WTC11 (cell line): ENCODE measurements around the gene PRSS57. TPM values are rescaled to one million over a fixed set of nuclear protein-coding genes. Genes with fewer than 3 reads are reported as not detected.

Experiments
- ATAC-seq: fragments of 200-7000 bp; cut with Tn5 transposase; 2 replicates; pipeline ENCODE4 v1.10.0; 2021; ENCODE audit warnings: mild to moderate bottlenecking, moderate library complexity
- CTCF ChIA-PET: fragments of 300-600 bp; sonication (Branson Sonifier 250); formaldehyde crosslinking; loops from one replicate; lab custom pipeline; 2021; ENCODE audit warnings: antibody characterized with exemption; lab: Charles Lee
- POLR2A ChIA-PET: fragments of 350-600 bp; sonication (Branson Sonifier 250); formaldehyde crosslinking; loops from one replicate; lab custom pipeline; 2021; ENCODE audit warnings: antibody characterized with exemption; lab: Charles Lee
- DNase-seq: peaks from one replicate; pipeline ENCODE4 v3.0.0; 2021; ENCODE audit warnings: low spot score
- H3K27ac Mint-ChIP-seq: 2 replicates; pipeline ENCODE4 v1.8.0; 2021; ENCODE audit warnings: mixed read lengths
- H3K27me3 Mint-ChIP-seq: 2 replicates; pipeline ENCODE4 v1.8.0; 2021; ENCODE audit warnings: low read depth, mild to moderate bottlenecking, moderate library complexity, mixed read lengths
- H3K36me3 Mint-ChIP-seq: 2 replicates; pipeline ENCODE4 v1.8.0; 2021; ENCODE audit warnings: mixed read lengths
- H3K4me1 Mint-ChIP-seq: 2 replicates; pipeline ENCODE4 v1.8.0; 2022; ENCODE audit warnings: mixed read lengths
- H3K4me3 Mint-ChIP-seq: 2 replicates; pipeline ENCODE4 v1.8.0; 2021; ENCODE audit warnings: mild to moderate bottlenecking, moderate library complexity, mixed read lengths
- H3K9me3 Mint-ChIP-seq: 2 replicates; pipeline ENCODE4 v1.8.0; 2021; ENCODE audit warnings: mixed read lengths
- AFF4 ChIP-seq: sonication (generic); formaldehyde crosslinking; IDR thresholded peaks from 2 replicates; pipeline ENCODE4 v1.8.1; 2023; ENCODE audit warnings: mild to moderate bottlenecking, missing genetic modification reagents, borderline replicate concordance
- CREB1 ChIP-seq: sonication (generic); formaldehyde crosslinking; IDR thresholded peaks from 2 replicates; pipeline ENCODE4 v1.8.0; 2023; ENCODE audit warnings: mild to moderate bottlenecking, missing genetic modification reagents
- MYBL2 ChIP-seq: sonication (generic); formaldehyde crosslinking; IDR thresholded peaks from 2 replicates; pipeline ENCODE4 v1.8.1; 2023; ENCODE audit warnings: mild to moderate bottlenecking, moderate library complexity, missing genetic modification reagents
- NFATC4 ChIP-seq: fragments of 250-450 bp; sonication (Bioruptor Pico); IDR thresholded peaks from 2 replicates; pipeline ENCODE4 v1.9.0; 2021; ENCODE audit warnings: mild to moderate bottlenecking
- NR1H2 ChIP-seq: sonication (generic); formaldehyde crosslinking; IDR thresholded peaks from 2 replicates; pipeline ENCODE4 v1.9.0; 2021; ENCODE audit warnings: mild to moderate bottlenecking, moderate library complexity, missing genetic modification reagents
- NR3C1 ChIP-seq: sonication (generic); formaldehyde crosslinking; conservative IDR thresholded peaks from 2 replicates; pipeline ENCODE4 v1.8.1; 2023; ENCODE audit warnings: low read depth, mild to moderate bottlenecking, missing genetic modification reagents
- ZBTB21 ChIP-seq: sonication (generic); formaldehyde crosslinking; IDR thresholded peaks from 2 replicates; pipeline ENCODE4 v1.8.1; 2023; ENCODE audit warnings: mild to moderate bottlenecking, missing genetic modification reagents, borderline replicate concordance
- ZNF263 ChIP-seq: sonication (generic); formaldehyde crosslinking; IDR thresholded peaks from 2 replicates; pipeline ENCODE4 v1.8.1; 2022; ENCODE audit warnings: low read depth, mild to moderate bottlenecking, moderate library complexity, missing genetic modification reagents
- ZNF416 ChIP-seq: fragments of 250-450 bp; sonication (Bioruptor Pico); IDR thresholded peaks from 2 replicates; pipeline ENCODE4 v1.9.0; 2021; ENCODE audit warnings: mild to moderate bottlenecking, inconsistent platforms
- ZNF423 ChIP-seq: fragments of 250-450 bp; sonication (Bioruptor Pico); IDR thresholded peaks from 2 replicates; pipeline ENCODE4 v2.1.2; 2022; ENCODE audit warnings: mild to moderate bottlenecking, moderate library complexity
- total RNA-seq: library from RNA; stranded (reverse); gene quantifications from 3 replicates; pipeline ENCODE4 v1.2.3, GENCODE V29; 2021
- TF ChIP-seq, protein P1 (sequence below): sonication (generic); formaldehyde crosslinking; IDR thresholded peaks from 2 replicates; pipeline ENCODE4 v1.8.0; 2022; ENCODE audit warnings: mild to moderate bottlenecking, missing genetic modification reagents

PRSS57 gene
- total RNA-seq, 1 experiment from 2014 or later, result not detected

DNA sequence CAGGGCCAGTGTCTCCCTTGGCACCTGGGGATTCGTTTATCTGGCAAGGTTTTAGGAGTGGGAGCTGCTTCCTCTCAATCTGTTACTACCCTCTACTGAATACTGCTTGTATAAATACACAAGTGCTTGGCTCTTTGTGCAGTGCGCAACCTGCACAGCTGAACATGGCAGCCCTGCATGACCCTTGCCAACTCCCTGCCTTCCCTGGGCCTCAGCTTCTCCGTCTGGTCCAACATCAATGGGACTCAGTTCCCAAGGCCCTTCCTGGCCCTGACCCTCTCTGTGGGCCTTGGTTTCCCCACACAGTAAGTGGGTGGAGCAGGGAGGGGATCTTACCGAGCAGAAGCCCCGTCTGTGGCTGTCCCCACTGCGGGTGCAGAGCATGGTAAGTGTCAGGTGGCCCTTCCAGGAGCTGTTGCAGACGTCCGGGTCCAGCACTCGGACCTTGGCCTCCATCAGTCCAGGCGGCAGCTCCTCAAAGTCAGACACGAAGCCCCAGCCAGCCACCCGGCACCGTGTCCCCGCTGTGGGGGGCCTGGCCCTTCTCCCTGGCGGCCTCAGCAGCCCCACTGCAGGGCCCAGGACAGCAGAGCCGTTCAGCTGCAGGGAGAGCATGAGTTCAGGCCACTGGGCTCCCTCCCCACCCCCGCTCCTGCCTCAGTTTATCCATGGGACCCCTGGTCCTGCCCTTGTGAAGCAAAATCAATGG, 8.5 kb downstream of the PRSS57 start (continued):
- TF ChIP-seq MYBL2 (CRISPR knock-in tag) (no peak), ZNF423 (CRISPR knock-in tag) (no peak), ZBTB21 (CRISPR knock-in tag) (no peak), NFATC4 (CRISPR knock-in tag) (no peak)

DNA sequence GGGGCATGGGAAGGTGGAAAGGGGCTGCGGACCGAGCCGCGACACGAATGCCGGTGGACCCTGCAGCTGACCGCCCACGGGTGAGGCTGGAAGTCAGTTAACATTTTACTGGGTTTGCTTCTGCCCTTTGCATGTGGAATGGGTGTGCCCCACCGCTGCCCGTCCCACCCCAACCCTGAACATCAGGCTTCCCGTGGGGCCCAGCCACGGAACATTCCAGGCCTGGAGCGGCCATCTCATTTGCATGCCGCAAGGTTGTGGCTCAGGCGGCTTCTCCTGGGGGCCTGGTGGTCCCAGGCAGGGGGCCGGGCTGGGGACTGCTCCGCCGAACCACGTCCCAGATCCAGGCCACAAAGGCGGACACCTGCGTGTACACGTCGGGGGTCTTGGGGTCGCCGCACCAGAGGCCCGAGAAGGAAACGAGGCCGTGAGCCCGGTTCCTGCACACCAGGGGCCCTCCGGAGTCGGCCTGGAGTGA, 9.8 kb downstream of the PRSS57 start:
- Mint-ChIP-seq H3K27me3 (no peaks in the 10 kb centered on the region), H3K9me3 (no peaks in the 10 kb centered on the region), H3K4me1 (no peaks in the 10 kb centered on the region), H3K36me3 (no peaks in the 10 kb centered on the region), H3K4me3 (no peak overlapping the region), H3K27ac (no peak overlapping the region)
- POLR2A ChIA-PET, result no interaction called here
- CTCF ChIA-PET, result interaction anchor here (1.2 kb wide), 1 partner anchor 49 kb away, joined by 3 read pairs; no protein-coding TSS in a partner anchor
- no peak for DNase-seq
- no peak for TF ChIP-seq NR1H2 (CRISPR knock-in tag)
- TF ChIP-seq NR3C1 (CRISPR knock-in tag), result no peak
- TF ChIP-seq, protein P1, sequence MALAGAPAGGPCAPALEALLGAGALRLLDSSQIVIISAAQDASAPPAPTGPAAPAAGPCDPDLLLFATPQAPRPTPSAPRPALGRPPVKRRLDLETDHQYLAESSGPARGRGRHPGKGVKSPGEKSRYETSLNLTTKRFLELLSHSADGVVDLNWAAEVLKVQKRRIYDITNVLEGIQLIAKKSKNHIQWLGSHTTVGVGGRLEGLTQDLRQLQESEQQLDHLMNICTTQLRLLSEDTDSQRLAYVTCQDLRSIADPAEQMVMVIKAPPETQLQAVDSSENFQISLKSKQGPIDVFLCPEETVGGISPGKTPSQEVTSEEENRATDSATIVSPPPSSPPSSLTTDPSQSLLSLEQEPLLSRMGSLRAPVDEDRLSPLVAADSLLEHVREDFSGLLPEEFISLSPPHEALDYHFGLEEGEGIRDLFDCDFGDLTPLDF (CRISPR knock-in tag), result no peak
- no peak for ATAC-seq

DNA sequence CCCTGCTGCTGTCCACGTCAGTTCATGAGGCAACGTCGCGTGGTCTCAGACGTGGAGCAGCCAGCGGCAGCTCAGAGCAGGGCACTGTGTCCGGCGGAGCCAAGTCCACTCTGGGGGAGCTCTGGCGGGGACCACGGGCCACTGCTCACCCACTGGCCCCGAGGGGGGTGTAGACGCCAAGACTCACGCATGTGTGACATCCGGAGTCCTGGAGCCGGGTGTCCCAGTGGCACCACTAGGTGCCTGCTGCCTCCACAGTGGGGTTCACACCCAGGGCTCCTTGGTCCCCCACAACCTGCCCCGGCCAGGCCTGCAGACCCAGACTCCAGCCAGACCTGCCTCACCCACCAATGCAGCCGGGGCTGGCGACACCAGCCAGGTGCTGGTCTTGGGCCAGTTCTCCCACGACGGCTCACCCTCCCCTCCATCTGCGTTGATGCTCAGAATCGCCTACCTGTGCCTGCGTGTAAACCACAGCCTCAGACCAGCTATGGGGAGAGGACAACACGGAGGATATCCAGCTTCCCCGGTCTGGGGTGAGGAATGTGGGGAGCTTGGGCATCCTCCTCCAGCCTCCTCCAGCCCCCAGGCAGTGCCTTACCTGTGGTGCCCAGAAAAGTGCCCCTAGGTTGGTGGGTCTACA, 12.5 kb downstream of the PRSS57 start:
- no peak for DNase-seq
- H3K9me3 Mint-ChIP-seq, result no peaks in the 10 kb centered on the region

More for the DNA sequence above, 12.5 kb downstream of the PRSS57 start:
- CTCF ChIA-PET, result interaction anchor here (0.9 kb wide), 2 partner anchors 12 to 21 kb away, joined by 3 read pairs; no protein-coding TSS in a partner anchor
- no peaks in the 10 kb centered on the region for H3K36me3 Mint-ChIP-seq
- POLR2A ChIA-PET, result no interaction called here
- ATAC-seq, result no peak
- no peak overlapping the region for H3K27ac Mint-ChIP-seq
- TF ChIP-seq ZNF423 (CRISPR knock-in tag) (no peak), CREB1 (CRISPR knock-in tag) (no peak), AFF4 (CRISPR knock-in tag) (no peak), ZNF263 (CRISPR knock-in tag) (no peak), ZNF416 (no peak)
- H3K4me3 Mint-ChIP-seq, result no peak overlapping the region
- no peaks in the 10 kb centered on the region for H3K4me1 Mint-ChIP-seq
- H3K27me3 Mint-ChIP-seq, result peaks cover 5% of the 10 kb centered on the region
